ENCODE measurements around the gene EDNRB. TPM values are rescaled to one million over a fixed set of nuclear protein-coding genes. Genes with fewer than 3 reads are reported as not detected.
"Not testable (repeated sequence)": the region's sequence is repeated elsewhere in the genome, so short reads cannot be mapped to it uniquely, and the experiment has no call there.

EDNRB gene
- total and polyA plus RNA-seq, 9 donors, result 3.1 to 14.8 (median 7.4) TPM

DNA sequence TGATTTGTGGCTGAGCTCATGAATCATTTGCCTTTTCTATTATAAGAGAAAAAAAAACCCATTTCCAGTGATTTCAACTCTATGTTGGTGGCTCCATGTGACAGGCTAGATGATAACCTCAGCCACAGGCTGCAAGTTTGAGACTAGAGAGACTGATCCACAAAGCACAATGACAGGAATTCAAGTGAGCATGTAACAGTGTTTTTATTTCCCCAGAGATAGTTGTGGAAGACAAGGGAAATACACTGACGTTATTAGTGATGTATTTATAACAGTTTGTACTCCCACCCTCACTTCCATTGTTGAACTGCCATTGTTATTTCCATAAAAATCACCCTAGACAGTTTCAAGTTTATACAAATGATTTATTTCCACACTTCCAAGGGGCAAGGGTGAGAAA is 27.9 kb upstream of the EDNRB start:
- no peak for DNase-seq
- intact Hi-C loops (cut with DNase I), result no loop called here
- H3K27ac ChIP-seq, result no peak overlapping the region
- H3K36me3 ChIP-seq, result no peaks in the 10 kb centered on the region
- WGBS, 3 donors, result 23 to 35% (median 25%) methylated on average over 1 of the region's 1 CpG
- H3K4me3 ChIP-seq, result no peak overlapping the region
- H3K9me3 ChIP-seq, result no peaks in the 10 kb centered on the region
- H3K27me3 ChIP-seq, result no peaks in the 10 kb centered on the region
- no peaks in the 10 kb centered on the region for H3K4me1 ChIP-seq (ENCODE audit: insufficient read depth)
- no peak for TF ChIP-seq POLR2A (IDR thresholded peaks at IDR 0.05)

DNA sequence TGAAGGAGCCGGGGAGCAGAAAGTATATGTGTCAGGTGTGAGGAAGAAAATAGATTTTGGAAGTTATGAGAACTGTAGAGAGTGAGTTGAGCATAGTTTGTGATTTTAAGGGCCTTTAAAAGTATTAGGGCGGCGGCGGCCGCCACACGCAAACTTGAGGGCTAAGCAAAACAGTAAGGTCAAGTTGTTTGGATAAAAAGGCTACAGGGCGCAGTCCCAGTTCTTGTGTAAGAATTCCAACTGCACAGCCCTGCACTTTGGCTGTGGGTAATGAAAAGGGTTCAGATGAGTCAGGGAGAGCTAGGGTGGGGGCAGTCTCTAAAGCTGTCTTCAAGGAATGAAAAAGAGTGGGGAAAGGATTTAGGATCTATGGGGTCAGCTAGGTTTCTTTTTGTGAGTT is 16.4 kb upstream of the EDNRB start:
- H3K4me3 ChIP-seq; H3K4me1 ChIP-seq (ENCODE audit: insufficient read depth); H3K27ac ChIP-seq; H3K36me3 ChIP-seq; intact Hi-C loops (cut with DNase I); DNase-seq; H3K27me3 ChIP-seq; H3K9me3 ChIP-seq: not testable (repeated sequence)
- 83 to 92% (median 88%) methylated on average over 7 of the region's 7 CpGs for WGBS, 3 donors

DNA sequence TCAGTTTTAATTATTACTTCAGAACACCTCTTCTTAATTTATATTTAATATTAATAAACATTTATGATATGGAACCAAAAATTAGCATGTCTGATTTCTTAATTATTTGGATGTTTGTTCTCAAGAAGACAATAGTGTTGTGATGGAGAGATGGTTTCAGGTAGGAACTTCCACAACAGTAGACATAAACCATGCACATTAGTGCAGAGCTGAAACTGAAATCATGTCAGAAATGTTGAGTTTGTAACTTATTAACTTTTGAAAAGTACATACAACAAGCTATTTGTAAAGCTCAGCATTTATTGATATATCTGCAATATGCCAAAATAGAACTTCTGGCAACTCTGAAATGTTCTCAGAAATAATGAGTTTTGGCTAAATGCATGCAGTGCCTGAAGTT is 11.8 kb upstream of the EDNRB start:
- intact Hi-C loops (cut with DNase I), result no loop called here
- Histone ChIP-seq H3K4me3 (no peak overlapping the region), H3K27me3 (no peaks in the 10 kb centered on the region), H3K36me3 (no peaks in the 10 kb centered on the region), H3K4me1 (ENCODE audit: insufficient read depth) (no peaks in the 10 kb centered on the region), H3K27ac (no peak overlapping the region), H3K9me3 (no peaks in the 10 kb centered on the region)
- TF ChIP-seq EP300 (IDR thresholded peaks at IDR 0.05) (no peak), POLR2A (IDR thresholded peaks at IDR 0.05) (no peak)
- TF ChIP-seq, protein P1, sequence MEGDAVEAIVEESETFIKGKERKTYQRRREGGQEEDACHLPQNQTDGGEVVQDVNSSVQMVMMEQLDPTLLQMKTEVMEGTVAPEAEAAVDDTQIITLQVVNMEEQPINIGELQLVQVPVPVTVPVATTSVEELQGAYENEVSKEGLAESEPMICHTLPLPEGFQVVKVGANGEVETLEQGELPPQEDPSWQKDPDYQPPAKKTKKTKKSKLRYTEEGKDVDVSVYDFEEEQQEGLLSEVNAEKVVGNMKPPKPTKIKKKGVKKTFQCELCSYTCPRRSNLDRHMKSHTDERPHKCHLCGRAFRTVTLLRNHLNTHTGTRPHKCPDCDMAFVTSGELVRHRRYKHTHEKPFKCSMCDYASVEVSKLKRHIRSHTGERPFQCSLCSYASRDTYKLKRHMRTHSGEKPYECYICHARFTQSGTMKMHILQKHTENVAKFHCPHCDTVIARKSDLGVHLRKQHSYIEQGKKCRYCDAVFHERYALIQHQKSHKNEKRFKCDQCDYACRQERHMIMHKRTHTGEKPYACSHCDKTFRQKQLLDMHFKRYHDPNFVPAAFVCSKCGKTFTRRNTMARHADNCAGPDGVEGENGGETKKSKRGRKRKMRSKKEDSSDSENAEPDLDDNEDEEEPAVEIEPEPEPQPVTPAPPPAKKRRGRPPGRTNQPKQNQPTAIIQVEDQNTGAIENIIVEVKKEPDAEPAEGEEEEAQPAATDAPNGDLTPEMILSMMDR (IDR thresholded peaks at IDR 0.05), result no peak
- no peak for DNase-seq

DNA sequence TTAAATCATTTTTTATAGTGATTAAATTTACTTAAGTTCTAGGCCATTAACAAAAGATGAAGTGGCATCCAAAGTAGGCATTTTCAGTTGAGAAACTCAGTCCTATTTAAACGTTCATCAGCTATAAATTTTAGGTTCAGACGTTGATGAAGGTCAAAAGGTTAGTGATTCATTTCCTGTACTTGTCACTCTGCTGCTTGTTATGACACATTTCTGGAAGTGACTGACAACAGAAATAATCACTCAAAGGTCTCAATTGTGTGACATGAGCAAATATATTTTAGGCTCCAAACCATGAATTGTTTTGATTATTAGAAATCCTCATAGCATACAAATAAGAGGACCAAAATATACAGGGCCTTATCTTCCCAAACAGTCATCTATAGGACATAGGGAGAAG is 10.3 kb upstream of the EDNRB start:
- H3K27me3 ChIP-seq, result no peaks in the 10 kb centered on the region

DNA sequence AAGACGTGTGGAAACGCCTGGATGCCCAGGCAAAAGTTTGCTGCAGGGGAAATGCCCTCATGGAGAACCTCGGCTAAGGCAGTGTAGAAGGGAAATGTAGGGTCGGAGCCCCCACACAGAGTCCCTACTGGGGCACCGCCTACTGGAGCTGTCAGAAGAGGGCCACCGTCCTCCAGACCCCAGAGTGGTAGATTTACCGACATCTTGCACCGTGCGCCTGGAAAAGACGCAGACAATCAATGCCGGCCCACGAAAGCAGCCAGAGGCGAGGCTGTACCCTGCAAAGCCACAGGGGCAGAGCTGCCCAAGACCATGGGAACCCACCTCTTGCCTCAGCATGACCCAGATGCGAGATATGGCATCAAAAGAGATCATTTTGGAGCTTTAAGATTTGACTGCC is 7.0 kb upstream of the EDNRB start:
- no peak for DNase-seq
- WGBS, 3 donors, result 96 to 98% (median 97%) methylated on average over 14 of the region's 14 CpGs
- H3K36me3 ChIP-seq, result no peaks in the 10 kb centered on the region
- no peak overlapping the region for H3K27ac ChIP-seq
- no peaks in the 10 kb centered on the region for H3K9me3 ChIP-seq
- H3K4me3 ChIP-seq, result no peak overlapping the region
- no peaks in the 10 kb centered on the region for H3K27me3 ChIP-seq
- intact Hi-C loops (cut with DNase I), result no loop called here
- no peak for TF ChIP-seq EP300 (IDR thresholded peaks at IDR 0.05)
- TF ChIP-seq POLR2A (IDR thresholded peaks at IDR 0.05), result no peak
- TF ChIP-seq, protein P1 (IDR thresholded peaks at IDR 0.05), result no peak
- H3K4me1 ChIP-seq (ENCODE audit: insufficient read depth), result no peaks in the 10 kb centered on the region

More for the DNA sequence above, 10.3 kb upstream of the EDNRB start:
- DNase-seq, result no peak
- TF ChIP-seq EP300 (IDR thresholded peaks at IDR 0.05) (no peak), POLR2A (IDR thresholded peaks at IDR 0.05) (no peak)
- TF ChIP-seq, protein P1 (IDR thresholded peaks at IDR 0.05), result no peak
- H3K4me3 ChIP-seq, result no peak overlapping the region
- WGBS, 3 donors, result 26 to 32% (median 31%) methylated on average over 2 of the region's 2 CpGs
- H3K9me3 ChIP-seq, result no peaks in the 10 kb centered on the region
- intact Hi-C loops (cut with DNase I), result no loop called here
- no peaks in the 10 kb centered on the region for H3K4me1 ChIP-seq (ENCODE audit: insufficient read depth)
- H3K27ac ChIP-seq, result no peak overlapping the region
- no peaks in the 10 kb centered on the region for H3K36me3 ChIP-seq

DNA sequence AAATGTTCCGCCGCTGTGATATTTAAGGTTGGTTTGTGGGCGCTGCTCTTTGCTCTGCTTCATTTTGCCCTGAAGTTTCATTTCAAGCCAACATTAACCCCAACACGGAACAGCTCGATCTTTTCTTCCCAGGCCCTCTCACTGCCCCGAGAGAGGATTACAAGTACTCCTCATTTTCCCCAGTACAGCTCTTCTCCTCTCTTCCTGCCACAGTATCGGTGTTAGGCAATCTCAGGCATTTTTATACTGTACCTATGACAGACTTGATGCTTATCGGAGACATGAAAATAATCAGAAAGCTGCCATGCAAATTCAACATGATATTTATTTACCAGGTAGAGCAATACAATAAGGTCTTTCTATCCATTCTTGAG is 1.3 kb upstream of the EDNRB start:
- Histone ChIP-seq H3K4me3 (peak overlapping the region; percentile 47), H3K27ac (no peak overlapping the region), H3K36me3 (no peaks in the 10 kb centered on the region), H3K27me3 (no peaks in the 10 kb centered on the region), H3K4me1 (ENCODE audit: insufficient read depth) (peaks cover 8% of the 10 kb centered on the region), H3K9me3 (no peaks in the 10 kb centered on the region)
- DNase-seq, result no peak
- no peak for TF ChIP-seq POLR2A (IDR thresholded peaks at IDR 0.05)
- 28 to 33% (median 31%) methylated on average over 8 of the region's 8 CpGs for WGBS, 3 donors
- intact Hi-C loops (cut with DNase I), result no loop called here
